ENCODE results near the gene SMIM36.

Gene SMIM36

DNA sequence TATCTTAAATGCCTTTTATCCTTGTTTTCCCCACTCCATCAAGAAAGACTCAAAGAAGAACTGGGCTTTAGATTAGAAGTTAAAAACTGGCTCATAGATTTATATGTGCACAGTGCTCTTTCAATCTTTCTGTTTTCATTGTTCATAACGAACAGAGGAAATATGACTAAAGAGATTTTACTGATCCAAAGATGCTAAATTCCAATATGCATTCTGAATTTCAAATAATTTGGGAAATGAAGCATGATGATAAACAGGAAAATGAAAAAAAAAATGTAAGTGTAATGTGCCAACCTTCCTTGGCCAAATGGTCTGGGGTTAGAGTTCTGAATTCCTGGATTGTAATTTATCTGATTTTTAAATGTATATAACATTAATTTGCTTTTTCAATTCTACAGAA is 25.0 kb upstream of the SMIM36 start:
- TF ChIP-seq RARB (CRISPR knock-in tag; IDR thresholded peaks at IDR 0.05) (no peak), CREB5 (CRISPR knock-in tag; IDR thresholded peaks at IDR 0.05; ENCODE audit: low read depth) (no peak), TCF4 (CRISPR knock-in tag; IDR thresholded peaks at IDR 0.05; ENCODE audit: borderline replicate concordance) (no peak), TOX (CRISPR knock-in tag; IDR thresholded peaks at IDR 0.05; ENCODE audit: borderline replicate concordance) (no peak), SNAI2 (CRISPR knock-in tag; IDR thresholded peaks at IDR 0.05) (no peak), ESRRG (CRISPR knock-in tag; IDR thresholded peaks at IDR 0.05) (no peak), POU6F1 (CRISPR knock-in tag; IDR thresholded peaks at IDR 0.05; ENCODE audit: borderline replicate concordance, low read depth) (no peak)
- TF ChIP-seq, protein P1, sequence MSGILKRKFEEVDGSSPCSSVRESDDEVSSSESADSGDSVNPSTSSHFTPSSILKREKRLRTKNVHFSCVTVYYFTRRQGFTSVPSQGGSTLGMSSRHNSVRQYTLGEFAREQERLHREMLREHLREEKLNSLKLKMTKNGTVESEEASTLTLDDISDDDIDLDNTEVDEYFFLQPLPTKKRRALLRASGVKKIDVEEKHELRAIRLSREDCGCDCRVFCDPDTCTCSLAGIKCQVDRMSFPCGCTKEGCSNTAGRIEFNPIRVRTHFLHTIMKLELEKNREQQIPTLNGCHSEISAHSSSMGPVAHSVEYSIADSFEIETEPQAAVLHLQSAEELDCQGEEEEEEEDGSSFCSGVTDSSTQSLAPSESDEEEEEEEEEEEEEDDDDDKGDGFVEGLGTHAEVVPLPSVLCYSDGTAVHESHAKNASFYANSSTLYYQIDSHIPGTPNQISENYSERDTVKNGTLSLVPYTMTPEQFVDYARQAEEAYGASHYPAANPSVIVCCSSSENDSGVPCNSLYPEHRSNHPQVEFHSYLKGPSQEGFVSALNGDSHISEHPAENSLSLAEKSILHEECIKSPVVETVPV (CRISPR knock-in tag; IDR thresholded peaks at IDR 0.05) = no peak

GRCh38 chr17:55533608-55534007 is 22.4 kb upstream of the SMIM36 start:
- ATAC-seq = peak; percentile 85
- peak; percentile 79 for TF ChIP-seq ISL1 (CRISPR knock-in tag; IDR thresholded peaks at IDR 0.05)
- no peak for TF ChIP-seq CSDC2 (CRISPR knock-in tag; IDR thresholded peaks at IDR 0.05)
- TF ChIP-seq POU6F1 (CRISPR knock-in tag; IDR thresholded peaks at IDR 0.05; ENCODE audit: borderline replicate concordance, low read depth) = no peak

More for the DNA sequence above, 25.0 kb upstream of the SMIM36 start:
- ATAC-seq = no peak

GRCh38 chr17:55532670-55533069 is 21.4 kb upstream of the SMIM36 start:
- TF ChIP-seq ISL1 (CRISPR knock-in tag; IDR thresholded peaks at IDR 0.05) (peak; percentile 83), PATZ1 (CRISPR knock-in tag; IDR thresholded peaks at IDR 0.05; ENCODE audit: borderline replicate concordance) (no peak)
- peak; percentile 11; the same call in 1 of the 3 replicates for ATAC-seq

GRCh38 chr17:55531053-55531728 is 19.9 kb upstream of the SMIM36 start:
- ATAC-seq = no peak
- TF ChIP-seq PATZ1 (CRISPR knock-in tag; IDR thresholded peaks at IDR 0.05; ENCODE audit: borderline replicate concordance) = no peak
- no peak for TF ChIP-seq POU6F1 (CRISPR knock-in tag; IDR thresholded peaks at IDR 0.05; ENCODE audit: borderline replicate concordance, low read depth)
- TF ChIP-seq ZNF565 (CRISPR knock-in tag; conservative IDR thresholded peaks at IDR 0.05; ENCODE audit: low read depth) = no peak
- TF ChIP-seq CSDC2 (CRISPR knock-in tag; IDR thresholded peaks at IDR 0.05) = no peak
- TF ChIP-seq ZNF8 (CRISPR knock-in tag; IDR thresholded peaks at IDR 0.05) = no peak
- TF ChIP-seq ZFP30 (CRISPR knock-in tag; IDR thresholded peaks at IDR 0.05) = no peak
- TF ChIP-seq, protein P2, sequence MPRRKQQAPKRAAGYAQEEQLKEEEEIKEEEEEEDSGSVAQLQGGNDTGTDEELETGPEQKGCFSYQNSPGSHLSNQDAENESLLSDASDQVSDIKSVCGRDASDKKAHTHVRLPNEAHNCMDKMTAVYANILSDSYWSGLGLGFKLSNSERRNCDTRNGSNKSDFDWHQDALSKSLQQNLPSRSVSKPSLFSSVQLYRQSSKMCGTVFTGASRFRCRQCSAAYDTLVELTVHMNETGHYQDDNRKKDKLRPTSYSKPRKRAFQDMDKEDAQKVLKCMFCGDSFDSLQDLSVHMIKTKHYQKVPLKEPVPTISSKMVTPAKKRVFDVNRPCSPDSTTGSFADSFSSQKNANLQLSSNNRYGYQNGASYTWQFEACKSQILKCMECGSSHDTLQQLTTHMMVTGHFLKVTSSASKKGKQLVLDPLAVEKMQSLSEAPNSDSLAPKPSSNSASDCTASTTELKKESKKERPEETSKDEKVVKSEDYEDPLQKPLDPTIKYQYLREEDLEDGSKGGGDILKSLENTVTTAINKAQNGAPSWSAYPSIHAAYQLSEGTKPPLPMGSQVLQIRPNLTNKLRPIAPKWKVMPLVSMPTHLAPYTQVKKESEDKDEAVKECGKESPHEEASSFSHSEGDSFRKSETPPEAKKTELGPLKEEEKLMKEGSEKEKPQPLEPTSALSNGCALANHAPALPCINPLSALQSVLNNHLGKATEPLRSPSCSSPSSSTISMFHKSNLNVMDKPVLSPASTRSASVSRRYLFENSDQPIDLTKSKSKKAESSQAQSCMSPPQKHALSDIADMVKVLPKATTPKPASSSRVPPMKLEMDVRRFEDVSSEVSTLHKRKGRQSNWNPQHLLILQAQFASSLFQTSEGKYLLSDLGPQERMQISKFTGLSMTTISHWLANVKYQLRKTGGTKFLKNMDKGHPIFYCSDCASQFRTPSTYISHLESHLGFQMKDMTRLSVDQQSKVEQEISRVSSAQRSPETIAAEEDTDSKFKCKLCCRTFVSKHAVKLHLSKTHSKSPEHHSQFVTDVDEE (CRISPR knock-in tag; IDR thresholded peaks at IDR 0.05) = no peak
- no peak for TF ChIP-seq ESRRG (CRISPR knock-in tag; IDR thresholded peaks at IDR 0.05)
- TF ChIP-seq RARB (CRISPR knock-in tag; IDR thresholded peaks at IDR 0.05) = no peak
- no peak for TF ChIP-seq PPARA (CRISPR knock-in tag; IDR thresholded peaks at IDR 0.05; ENCODE audit: borderline replicate concordance)
- TF ChIP-seq ZNF70 (CRISPR knock-in tag; IDR thresholded peaks at IDR 0.05) = no peak
- no peak for TF ChIP-seq TCF4 (CRISPR knock-in tag; IDR thresholded peaks at IDR 0.05; ENCODE audit: borderline replicate concordance)
- no peak for TF ChIP-seq ZC3H10 (CRISPR knock-in tag; IDR thresholded peaks at IDR 0.05)
